ENCODE measurements around the gene TSGA10.

DNA sequence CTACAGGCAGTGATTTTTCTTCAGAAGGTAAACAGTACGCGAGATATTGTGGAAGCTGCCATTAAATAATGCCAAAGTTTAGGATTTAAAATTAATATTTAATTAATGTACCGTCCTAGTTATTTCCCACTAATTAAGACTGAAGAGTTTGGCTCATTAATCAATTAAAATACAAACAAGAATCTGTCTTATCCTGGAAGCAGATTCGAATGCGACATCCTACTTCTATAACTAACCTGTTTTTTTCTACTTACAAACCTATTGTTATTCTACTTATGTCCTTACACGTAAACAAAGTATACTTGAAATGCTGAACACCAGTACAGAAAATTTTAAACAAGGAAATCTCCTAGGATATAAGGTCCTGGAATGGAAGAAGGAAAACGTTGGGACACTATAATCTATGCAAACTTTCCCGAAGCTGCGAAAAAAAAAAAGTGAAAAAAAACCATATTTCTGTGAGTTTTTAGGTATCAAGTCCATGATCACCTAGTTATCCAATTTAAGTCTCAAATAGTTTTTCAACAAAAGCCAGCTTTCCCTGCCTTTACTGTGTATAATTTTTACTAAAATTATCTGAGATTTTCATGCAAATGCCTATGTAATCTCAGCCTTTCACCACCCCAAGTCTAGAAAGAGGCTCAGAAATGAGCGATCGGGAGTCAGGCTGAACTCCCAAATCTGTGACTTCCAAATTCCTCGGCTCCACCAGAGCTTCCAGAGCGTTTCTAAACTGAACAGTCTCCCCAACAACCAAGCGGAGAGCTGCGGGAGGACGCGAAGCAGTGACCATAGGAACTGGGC, 14.5 kb downstream of the TSGA10 start:
- TF ChIP-seq POLR2A (IDR thresholded peaks at IDR 0.05) (no peak), POLR2AphosphoS5 (IDR thresholded peaks at IDR 0.05) (no peak)
- TF ChIP-seq, protein P1, sequence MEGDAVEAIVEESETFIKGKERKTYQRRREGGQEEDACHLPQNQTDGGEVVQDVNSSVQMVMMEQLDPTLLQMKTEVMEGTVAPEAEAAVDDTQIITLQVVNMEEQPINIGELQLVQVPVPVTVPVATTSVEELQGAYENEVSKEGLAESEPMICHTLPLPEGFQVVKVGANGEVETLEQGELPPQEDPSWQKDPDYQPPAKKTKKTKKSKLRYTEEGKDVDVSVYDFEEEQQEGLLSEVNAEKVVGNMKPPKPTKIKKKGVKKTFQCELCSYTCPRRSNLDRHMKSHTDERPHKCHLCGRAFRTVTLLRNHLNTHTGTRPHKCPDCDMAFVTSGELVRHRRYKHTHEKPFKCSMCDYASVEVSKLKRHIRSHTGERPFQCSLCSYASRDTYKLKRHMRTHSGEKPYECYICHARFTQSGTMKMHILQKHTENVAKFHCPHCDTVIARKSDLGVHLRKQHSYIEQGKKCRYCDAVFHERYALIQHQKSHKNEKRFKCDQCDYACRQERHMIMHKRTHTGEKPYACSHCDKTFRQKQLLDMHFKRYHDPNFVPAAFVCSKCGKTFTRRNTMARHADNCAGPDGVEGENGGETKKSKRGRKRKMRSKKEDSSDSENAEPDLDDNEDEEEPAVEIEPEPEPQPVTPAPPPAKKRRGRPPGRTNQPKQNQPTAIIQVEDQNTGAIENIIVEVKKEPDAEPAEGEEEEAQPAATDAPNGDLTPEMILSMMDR (IDR thresholded peaks at IDR 0.05 in 8 of 11, conservative IDR thresholded peaks at IDR 0.05 in 3 of 11): no peak
